ENCODE measurements around the gene CPED1. TPM values are rescaled to one million over a fixed set of nuclear protein-coding genes. Genes with fewer than 3 reads are reported as not detected.
A peak's percentile ranks its signal among the peaks of the same experiment; 100 is the strongest.

Gene CPED1
- total RNA-seq, 4 donors from 2014 or later, result 7.4 to 19.6 (median 11.4) TPM

GRCh38 chr7:121160150-121161008, 171.9 kb downstream of the CPED1 start:
- DNase-seq, result no peak
- Histone ChIP-seq H3K36me3 (no peaks in the 10 kb centered on the region), H3K4me1 (no peaks in the 10 kb centered on the region), H3K4me3 (replicated peaks in 1 of 3) (no peak overlapping the region), H3K9me3 (no peaks in the 10 kb centered on the region), H3K27me3 (no peaks in the 10 kb centered on the region), H3K27ac (no peak overlapping the region)
- 86 to 88% methylated on average over 4 of the region's 4 CpGs for WGBS, 2 donors
- intact Hi-C loops (cut with DNase I), result no loop called here
- TF ChIP-seq CTCF (IDR thresholded peaks at IDR 0.05) (no peak), POLR2A (IDR thresholded peaks at IDR 0.05) (no peak)

- intact Hi-C loops (cut with DNase I), result no loop called here
- no peak overlapping the region for H3K4me3 ChIP-seq (replicated peaks in 1 of 3)
- H3K9me3 ChIP-seq, result no peaks in the 10 kb centered on the region
- no peaks in the 10 kb centered on the region for H3K36me3 ChIP-seq
- no peaks in the 10 kb centered on the region for H3K4me1 ChIP-seq
- no peak for TF ChIP-seq POLR2A (IDR thresholded peaks at IDR 0.05)
- TF ChIP-seq CTCF (IDR thresholded peaks at IDR 0.05), result no peak
- no peak for DNase-seq
- no peaks in the 10 kb centered on the region for H3K27me3 ChIP-seq
- H3K27ac ChIP-seq, result no peak overlapping the region
Observed at GRCh38 chr7:121163699-121164098, 175.2 kb downstream of the CPED1 start.

- Histone ChIP-seq H3K9me3 (no peaks in the 10 kb centered on the region), H3K4me3 (replicated peaks in 1 of 3) (no peak overlapping the region), H3K27me3 (no peaks in the 10 kb centered on the region), H3K4me1 (no peaks in the 10 kb centered on the region), H3K36me3 (no peaks in the 10 kb centered on the region), H3K27ac (no peak overlapping the region)
- TF ChIP-seq CTCF (IDR thresholded peaks at IDR 0.05) (no peak), POLR2A (IDR thresholded peaks at IDR 0.05) (no peak)
- intact Hi-C loops (cut with DNase I), result no loop called here
- 59 to 63% methylated on average over 3 of the region's 3 CpGs for WGBS, 2 donors
- DNase-seq, result peak in 1 of 2 donors; percentile 2
Observed at GRCh38 chr7:121164247-121164646, 175.7 kb downstream of the CPED1 start.

GRCh38 chr7:121166916-121167315, 178.4 kb downstream of the CPED1 start:
- 63 to 68% methylated on average over 3 of the region's 3 CpGs for WGBS, 2 donors

More at GRCh38 chr7:121166916-121167315, 178.4 kb downstream of the CPED1 start:
- no peak overlapping the region for H3K4me3 ChIP-seq (replicated peaks in 1 of 3)
- no peaks in the 10 kb centered on the region for H3K9me3 ChIP-seq
- no peaks in the 10 kb centered on the region for H3K36me3 ChIP-seq
- H3K27me3 ChIP-seq, result no peaks in the 10 kb centered on the region
- no peak overlapping the region for H3K27ac ChIP-seq
- TF ChIP-seq POLR2A (IDR thresholded peaks at IDR 0.05) (no peak), CTCF (IDR thresholded peaks at IDR 0.05) (no peak)
- intact Hi-C loops (cut with DNase I), result no loop called here
- H3K4me1 ChIP-seq, result no peaks in the 10 kb centered on the region
- DNase-seq, result no peak
